ENCODE data around the gene SMARCD1.

- TF ChIP-seq CTCF (IDR thresholded peaks at IDR 0.05 in 8 of 11, conservative IDR thresholded peaks at IDR 0.05 in 3 of 11) (no peak), POLR2AphosphoS5 (IDR thresholded peaks at IDR 0.05) (no peak)
Observed at GRCh38 chr12:50079771-50080170, 5.4 kb upstream of the SMARCD1 start.
